SKM-1 (cell line): ENCODE data around the gene TNS1.

Experiments used
- DNase-seq: peaks from one replicate; lab custom pipeline; 2025; ENCODE audit not compliant: unreplicated experiment; lab: John Stamatoyannopoulos, UW

The TNS1 gene

GRCh38 chr2:217755027-217755745 is 247.6 kb downstream of the TNS1 start:
- no peak for DNase-seq

- no peak for DNase-seq
Observed at GRCh38 chr2:217753460-217754200, 249.2 kb downstream of the TNS1 start.

- DNase-seq, result no peak
Observed at GRCh38 chr2:217752714-217753459, 249.9 kb downstream of the TNS1 start.

GRCh38 chr2:217751952-217752351 is 250.8 kb downstream of the TNS1 start:
- DNase-seq, result no peak

DNA sequence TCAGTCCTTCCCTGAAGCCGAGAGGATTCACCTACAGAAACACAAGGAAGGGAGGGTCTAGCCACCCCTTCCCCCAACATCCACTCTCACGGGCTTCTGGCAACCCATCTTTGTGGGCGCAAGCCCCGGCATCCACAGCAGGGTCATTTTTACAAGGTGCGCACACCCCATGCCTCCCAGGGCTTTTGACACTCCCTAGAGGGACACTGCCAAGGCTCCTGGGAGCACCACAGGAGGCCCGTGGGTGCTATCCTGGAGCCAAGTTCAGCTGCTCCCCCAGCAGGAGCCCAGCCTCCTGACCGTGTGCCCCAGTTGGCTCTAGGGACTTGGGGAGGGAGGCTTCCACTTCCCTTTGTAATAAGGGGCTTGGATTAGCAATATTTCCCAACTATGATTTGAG is 251.6 kb downstream of the TNS1 start:
- no peak for DNase-seq
